ENCODE measurements around the gene STARD7. TPM values are rescaled to one million over a fixed set of nuclear protein-coding genes. Genes with fewer than 3 reads are reported as not detected.
A peak's percentile ranks its signal among the peaks of the same experiment; 100 is the strongest.

STARD7 gene
- total and polyA plus RNA-seq, 2 donors (not counting 1 experiment from before 2014, with no cell fraction given): 35.1 to 133 TPM

GRCh38 chr2:96147593-96148201, 60.9 kb downstream of the STARD7 start:
- intact Hi-C loops (cut with micrococcal nuclease): loop anchor here (1.0 kb wide), 2 partner anchors 10 to 174 kb away; no protein-coding TSS in a partner anchor
- ATAC-seq (ENCODE audit: low read depth): no peak
- Histone ChIP-seq H3K9ac (ENCODE audit: low read length) (peak overlapping the region; percentile 12), H3K4me3 (ENCODE audit: control extremely low read depth in 1 of 5, extremely low read depth in 1 of 5, insufficient read depth in 1 of 5, low read depth in 2 of 5, low read length in 4 of 5) (peak overlapping the region in 2 of 5 experiments; percentile 4 to 40), H3K36me3 (replicated peaks in 1 of 2; ENCODE audit: control extremely low read depth in 1 of 2, control insufficient read depth in 1 of 2, extremely low read depth in 1 of 2, insufficient read depth in 2 of 2, low read length in 1 of 2) (no peaks in the 10 kb centered on the region), H3K79me2 (ENCODE audit: control insufficient read depth, insufficient read depth, low read length) (peaks cover 2% of the 10 kb centered on the region), H4K20me1 (ENCODE audit: control insufficient read depth, insufficient read depth, low read length, poor library complexity, severe bottlenecking) (peaks cover 17% of the 10 kb centered on the region), H2AFZ (ENCODE audit: insufficient read depth, low read depth, low read length, poor library complexity, severe bottlenecking) (no peak overlapping the region), H3K27ac (ENCODE audit: low read length in 2 of 2) (peak overlapping the region; percentile 95 to 97), H3K4me1 (ENCODE audit: control insufficient read depth in 2 of 2, insufficient read depth in 2 of 2, low read length in 2 of 2) (peaks cover 54 to 72% of the 10 kb centered on the region in 2 donors), H3K9me3 (ENCODE audit: control extremely low read depth in 1 of 3, control insufficient read depth in 2 of 3, insufficient read depth in 1 of 3, low read length in 2 of 3) (no peaks in the 10 kb centered on the region), H3K4me2 (replicated peaks; ENCODE audit: low read depth, low read length, poor library complexity, severe bottlenecking) (peak overlapping the region; percentile 91), H3K27me3 (replicated peaks in 1 of 4; ENCODE audit: control extremely low read depth in 1 of 4, control insufficient read depth in 3 of 4, insufficient read depth in 4 of 4, low read length in 3 of 4) (no peaks in the 10 kb centered on the region)
- WGBS (ENCODE audit: insufficient coverage): 73% methylated on average over 4 of the region's 9 CpGs
- DNase-seq: no peak
- POLR2A ChIA-PET: interaction anchor here (0.8 to 7.9 kb wide), 6 partner anchors 9 to 61 kb away, joined by 3 to 47 read pairs (median 4); partner anchors contain the start of genes ADRA2B and STARD7
- CTCF ChIA-PET: interaction anchor here (1.4 to 23.6 kb wide), 4 partner anchors 9 to 23 kb away, joined by 3 to 1065 read pairs (median 20); partner anchors contain the start of gene ASTL
- H3K4me3 Mint-ChIP-seq: peak overlapping the region; percentile 87
- TF ChIP-seq CTCF (IDR thresholded peaks at IDR 0.05): no peak
- no peak for TF ChIP-seq EZH2 (IDR thresholded peaks at IDR 0.05; ENCODE audit: borderline replicate concordance, insufficient read depth, low read depth, low read length, poor library complexity, severe bottlenecking)
- H3K4me1 Mint-ChIP-seq: peaks cover 72% of the 10 kb centered on the region
- H3K27me3 Mint-ChIP-seq: no peaks in the 10 kb centered on the region
- no peaks in the 10 kb centered on the region for H3K9me3 Mint-ChIP-seq (ENCODE audit: insufficient read depth)
- H3K27ac Mint-ChIP-seq: peak overlapping the region; percentile 98

Data from B cell (primary cell).